Osteocyte (in vitro differentiated cells): ENCODE measurements around the gene ASPHD1. TPM values are rescaled to one million over a fixed set of nuclear protein-coding genes. Genes with fewer than 3 reads are reported as not detected.

ENCODE experiments used
- DNase-seq: peaks from one replicate; pipeline ENCODE4 v3.0.0; 2021; ENCODE audit warnings: mixed read lengths; ENCODE audit not compliant: unreplicated experiment; ENCODE audit errors: extremely low spot score
- H3K27ac Mint-ChIP-seq: one replicate; pipeline ENCODE4 v1.8.0; 2021; ENCODE audit warnings: mild to moderate bottlenecking, mixed read lengths; ENCODE audit not compliant: unreplicated experiment
- H3K27me3 Mint-ChIP-seq: one replicate; pipeline ENCODE4 v1.8.0; 2021; ENCODE audit warnings: mixed read lengths; ENCODE audit not compliant: unreplicated experiment
- H3K36me3 Mint-ChIP-seq: one replicate; pipeline ENCODE4 v1.8.0; 2021; ENCODE audit warnings: mixed read lengths; ENCODE audit not compliant: unreplicated experiment
- H3K4me1 Mint-ChIP-seq: one replicate; pipeline ENCODE4 v1.8.0; 2021; ENCODE audit warnings: mixed read lengths; ENCODE audit not compliant: unreplicated experiment
- H3K4me3 Mint-ChIP-seq: one replicate; pipeline ENCODE4 v1.8.0; 2021; ENCODE audit warnings: mild to moderate bottlenecking, moderate library complexity, mixed read lengths; ENCODE audit not compliant: unreplicated experiment
- H3K9me3 Mint-ChIP-seq: one replicate; pipeline ENCODE4 v1.8.0; 2021; ENCODE audit warnings: mixed read lengths; ENCODE audit not compliant: unreplicated experiment
- long read RNA-seq: library from polyadenylated mRNA; unstranded; transcript quantifications from one replicate; pipeline ENCODE4 v2.0.0, GENCODE V29; 2021
- total RNA-seq: library from RNA; stranded (reverse); gene quantifications from 2 replicates; pipeline ENCODE4 v1.2.1, GENCODE V29; 2021
- TF ChIP-seq, protein P1 (sequence below): fragments of 200-600 bp; sonication (generic); IDR thresholded peaks from 2 replicates; pipeline ENCODE4 v1.5.0; 2021; ENCODE audit warnings: antibody characterized with exemption, mild to moderate bottlenecking, moderate library complexity

ASPHD1 gene, protein sequence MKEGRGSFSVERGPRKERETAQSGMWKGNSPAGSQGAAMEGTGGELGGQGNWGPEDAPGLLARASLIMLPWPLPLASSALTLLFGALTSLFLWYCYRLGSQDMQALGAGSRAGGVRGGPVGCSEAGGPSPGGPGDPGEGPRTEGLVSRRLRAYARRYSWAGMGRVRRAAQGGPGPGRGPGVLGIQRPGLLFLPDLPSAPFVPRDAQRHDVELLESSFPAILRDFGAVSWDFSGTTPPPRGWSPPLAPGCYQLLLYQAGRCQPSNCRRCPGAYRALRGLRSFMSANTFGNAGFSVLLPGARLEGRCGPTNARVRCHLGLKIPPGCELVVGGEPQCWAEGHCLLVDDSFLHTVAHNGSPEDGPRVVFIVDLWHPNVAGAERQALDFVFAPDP
- total RNA-seq: 1.0 and 1.2 TPM in 2 replicates
- long read RNA-seq: 0 reads

DNA sequence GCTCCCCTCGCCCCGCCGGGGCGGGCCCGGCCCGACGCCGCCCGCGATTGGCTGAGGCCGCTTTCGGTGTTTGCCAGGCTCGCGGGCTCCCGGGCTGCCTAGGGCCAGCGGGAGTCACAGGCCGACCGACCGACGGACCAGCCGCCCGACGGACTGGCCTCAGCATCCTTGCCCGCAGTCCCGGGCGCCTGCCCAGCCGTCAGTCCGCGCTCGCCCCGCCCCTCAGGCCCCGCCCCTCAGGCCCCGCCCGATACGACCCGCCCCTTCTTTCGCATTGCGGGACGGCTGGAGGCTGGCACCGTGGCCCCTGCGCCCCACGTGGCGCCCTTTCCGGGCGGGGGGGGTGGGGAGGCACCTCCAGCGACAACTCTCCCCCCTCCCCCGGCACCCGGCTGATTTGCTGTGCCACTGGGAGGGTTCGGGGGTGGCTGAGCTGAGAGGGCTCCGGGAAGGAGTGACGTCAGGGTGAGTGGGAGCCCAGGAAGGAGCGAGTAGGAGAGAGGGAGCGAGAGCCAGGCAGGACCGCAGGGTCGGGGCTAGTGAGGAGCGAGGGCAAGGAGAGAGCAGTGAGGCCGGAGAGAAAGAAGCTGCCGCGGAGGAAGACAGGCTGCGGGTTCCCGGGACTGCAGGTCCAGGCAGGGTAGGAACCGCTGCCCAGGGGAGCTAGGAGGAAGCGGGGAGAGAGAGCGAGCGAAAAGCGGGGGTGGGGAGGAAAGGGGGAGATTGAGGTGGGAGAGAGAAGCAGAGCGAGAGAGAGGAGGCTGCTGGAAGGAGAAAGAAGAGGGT, at the start of gene ASPHD1:
ASPHD1 (plus strand) TSS at position 387 of the 786 bp plus-strand sequence. CDS start 484 bp downstream, outside the sequence.
- TF ChIP-seq, protein P1, sequence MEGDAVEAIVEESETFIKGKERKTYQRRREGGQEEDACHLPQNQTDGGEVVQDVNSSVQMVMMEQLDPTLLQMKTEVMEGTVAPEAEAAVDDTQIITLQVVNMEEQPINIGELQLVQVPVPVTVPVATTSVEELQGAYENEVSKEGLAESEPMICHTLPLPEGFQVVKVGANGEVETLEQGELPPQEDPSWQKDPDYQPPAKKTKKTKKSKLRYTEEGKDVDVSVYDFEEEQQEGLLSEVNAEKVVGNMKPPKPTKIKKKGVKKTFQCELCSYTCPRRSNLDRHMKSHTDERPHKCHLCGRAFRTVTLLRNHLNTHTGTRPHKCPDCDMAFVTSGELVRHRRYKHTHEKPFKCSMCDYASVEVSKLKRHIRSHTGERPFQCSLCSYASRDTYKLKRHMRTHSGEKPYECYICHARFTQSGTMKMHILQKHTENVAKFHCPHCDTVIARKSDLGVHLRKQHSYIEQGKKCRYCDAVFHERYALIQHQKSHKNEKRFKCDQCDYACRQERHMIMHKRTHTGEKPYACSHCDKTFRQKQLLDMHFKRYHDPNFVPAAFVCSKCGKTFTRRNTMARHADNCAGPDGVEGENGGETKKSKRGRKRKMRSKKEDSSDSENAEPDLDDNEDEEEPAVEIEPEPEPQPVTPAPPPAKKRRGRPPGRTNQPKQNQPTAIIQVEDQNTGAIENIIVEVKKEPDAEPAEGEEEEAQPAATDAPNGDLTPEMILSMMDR: no peak
- Mint-ChIP-seq H3K27me3 (peaks cover 19% of the 10 kb centered on the region), H3K27ac (peak within 1 kb of the TSS; percentile 23), H3K4me1 (peaks cover 17% of the 10 kb centered on the region), H3K9me3 (no peaks in the 10 kb centered on the region), H3K36me3 (no peaks in the 10 kb centered on the region), H3K4me3 (peak within 1 kb of the TSS; percentile 86)
- DNase-seq: peak; percentile 91

GRCh38 chr16:29850998-29851397, 49.3 kb upstream of the ASPHD1 start:
- Mint-ChIP-seq H3K4me3 (no peak overlapping the region), H3K27ac (no peak overlapping the region), H3K27me3 (no peaks in the 10 kb centered on the region), H3K4me1 (no peaks in the 10 kb centered on the region), H3K36me3 (peaks cover 9% of the 10 kb centered on the region), H3K9me3 (no peaks in the 10 kb centered on the region)
- TF ChIP-seq, protein P1: no peak
- no peak for DNase-seq

DNA sequence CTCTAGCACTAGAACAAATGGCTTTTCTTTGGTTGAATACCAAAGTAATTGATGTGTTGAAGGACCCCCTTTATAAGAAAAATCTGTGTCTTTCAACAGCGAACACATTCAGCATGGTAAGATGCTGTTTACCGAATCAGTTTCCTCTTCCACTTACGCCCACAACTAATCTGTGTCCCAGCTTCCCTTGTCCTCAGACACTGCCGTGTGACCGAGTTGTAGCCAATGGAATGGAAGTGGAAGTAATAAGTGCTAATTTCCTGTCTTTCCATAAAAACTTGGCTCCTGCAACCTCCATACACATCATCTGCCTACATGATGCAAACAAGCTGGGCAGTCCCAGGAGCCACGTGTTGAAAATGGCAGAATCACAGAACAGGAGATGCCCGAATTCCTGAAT, 47.6 kb upstream of the ASPHD1 start:
- DNase-seq: no peak

DNA sequence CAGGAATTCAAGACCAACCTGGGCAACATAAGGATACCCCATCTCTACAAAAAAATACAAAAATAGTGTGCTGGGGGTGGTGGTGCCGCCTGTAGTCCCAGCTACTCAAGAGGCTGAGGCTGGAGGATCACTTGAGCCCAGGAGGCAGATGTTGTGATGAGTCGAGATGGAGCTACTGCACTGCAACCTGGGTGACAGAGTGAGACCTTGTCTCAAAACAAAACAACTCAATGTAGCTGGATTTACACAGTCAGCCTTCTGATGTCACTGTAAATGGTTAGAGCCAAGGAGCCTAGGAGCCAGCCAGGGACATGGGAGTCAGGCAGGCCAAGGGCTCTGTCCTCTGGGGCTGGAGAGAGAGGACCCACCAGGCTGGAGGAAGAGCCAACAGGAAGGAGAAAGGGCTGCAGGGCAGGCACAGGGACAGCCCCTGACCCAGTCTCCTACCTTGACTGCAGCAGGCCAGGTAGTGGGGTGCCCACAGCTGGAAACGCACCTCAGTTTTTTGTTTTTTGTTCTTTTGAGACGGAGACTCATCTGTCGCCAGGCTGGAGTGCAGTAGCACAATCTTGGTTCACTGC, 45.7 kb upstream of the ASPHD1 start:
- Mint-ChIP-seq H3K4me1 (no peaks in the 10 kb centered on the region), H3K4me3 (no peak overlapping the region), H3K9me3 (no peaks in the 10 kb centered on the region), H3K27me3 (no peaks in the 10 kb centered on the region), H3K36me3 (peaks cover 13% of the 10 kb centered on the region), H3K27ac (no peak overlapping the region)
- TF ChIP-seq, protein P1: no peak
- DNase-seq: no peak

More for the DNA sequence above, 47.6 kb upstream of the ASPHD1 start:
- Mint-ChIP-seq H3K9me3 (no peaks in the 10 kb centered on the region), H3K36me3 (peaks cover 5% of the 10 kb centered on the region), H3K27ac (no peak overlapping the region), H3K27me3 (no peaks in the 10 kb centered on the region), H3K4me3 (no peak overlapping the region), H3K4me1 (no peaks in the 10 kb centered on the region)
- TF ChIP-seq, protein P1: no peak
